Measurements from ENCODE around the gene PKP4. TPM values are rescaled to one million over a fixed set of nuclear protein-coding genes. Genes with fewer than 3 reads are reported as not detected.

PKP4 gene
- total RNA-seq, 1 experiment from 2014 or later = 55.2 TPM

DNA sequence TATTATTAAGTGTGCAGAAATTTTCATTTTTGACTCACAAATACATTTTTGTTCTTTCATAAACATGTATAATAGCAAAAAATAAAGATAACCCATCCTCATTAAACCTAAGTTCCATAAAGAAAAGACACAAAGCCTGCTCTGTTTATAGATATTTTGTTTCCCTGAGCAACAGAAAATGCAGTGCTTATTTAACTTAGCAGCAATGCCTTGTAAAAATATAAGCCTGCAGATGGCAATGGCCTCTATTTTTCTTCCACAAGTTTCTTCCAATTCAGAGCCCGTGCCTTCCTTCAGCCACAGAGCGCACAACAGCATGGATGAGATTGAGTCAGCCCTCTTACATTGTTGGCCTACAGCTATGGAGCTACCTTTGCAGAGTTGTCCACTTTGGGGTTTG lies 43.6 kb downstream of the PKP4 start:
- Histone ChIP-seq H2AFZ (ENCODE audit: low read depth, low read length, poor library complexity, severe bottlenecking) (no peak overlapping the region), H3K9me3 (ENCODE audit: control insufficient read depth in 1 of 2, insufficient read depth in 1 of 2, low read depth in 1 of 2, low read length in 2 of 2) (no peaks in the 10 kb centered on the region), H3K4me1 (ENCODE audit: control insufficient read depth in 1 of 2, insufficient read depth in 2 of 2, low read length in 2 of 2) (peaks cover 0 to 14% of the 10 kb centered on the region in 2 experiments; a peak in 2 of 4 replicates), H3K9me2 (ENCODE audit: insufficient read depth) (no peaks in the 10 kb centered on the region), H3K27ac (ENCODE audit: low read depth, low read length) (no peak overlapping the region), H4K20me1 (ENCODE audit: insufficient read depth) (no peaks in the 10 kb centered on the region), H3K79me2 (ENCODE audit: insufficient read depth, low read length) (peaks cover 60% of the 10 kb centered on the region), H3K4me3 (replicated peaks in 1 of 2; ENCODE audit: low read depth in 1 of 2, low read length in 2 of 2) (no peak overlapping the region), H3K27me3 (ENCODE audit: insufficient read depth, low read length) (no peaks in the 10 kb centered on the region), H3K36me3 (ENCODE audit: control insufficient read depth in 1 of 2, insufficient read depth in 2 of 2, low read length in 2 of 2) (no peaks in the 10 kb centered on the region), H3K9ac (ENCODE audit: low read length) (no peak overlapping the region), H3K4me2 (ENCODE audit: low read length) (no peak overlapping the region)
- DNase-seq (ENCODE audit: low read depth, low spot score) (no peak), ATAC-seq (no peak)
- POLR2A ChIA-PET = no interaction called here
- intact Hi-C loops (cut with micrococcal nuclease) = no loop called here
- RAD21 ChIA-PET (ENCODE audit: low non-redundant PET in 1 of 2, low total read pairs in 2 of 2, uncharacterized antibody in 2 of 2, unreplicated experiment in 2 of 2) = no interaction called here
- no TSS peak for BruUV-seq (replicated peaks)
- TF ChIP-seq TCF7L2 (IDR thresholded peaks at IDR 0.05; ENCODE audit: borderline replicate concordance, extremely low read depth, insufficient read depth, insufficient read length) (no peak), CBX3 (IDR thresholded peaks at IDR 0.05; ENCODE audit: low read depth) (no peak), CEBPB (IDR thresholded peaks at IDR 0.05; ENCODE audit: low read depth) (no peak)
- CTCF ChIA-PET = no interaction called here

- Histone ChIP-seq H3K27me3 (ENCODE audit: insufficient read depth, low read length) (no peaks in the 10 kb centered on the region), H3K9me3 (ENCODE audit: control insufficient read depth in 1 of 2, insufficient read depth in 1 of 2, low read depth in 1 of 2, low read length in 2 of 2) (no peaks in the 10 kb centered on the region), H3K27ac (ENCODE audit: low read depth, low read length) (no peak overlapping the region), H3K9ac (ENCODE audit: low read length) (no peak overlapping the region), H3K4me3 (replicated peaks in 1 of 2; ENCODE audit: low read depth in 1 of 2, low read length in 2 of 2) (no peak overlapping the region), H3K36me3 (ENCODE audit: control insufficient read depth in 1 of 2, insufficient read depth in 2 of 2, low read length in 2 of 2) (no peaks in the 10 kb centered on the region), H2AFZ (ENCODE audit: low read depth, low read length, poor library complexity, severe bottlenecking) (no peak overlapping the region), H4K20me1 (ENCODE audit: insufficient read depth) (no peaks in the 10 kb centered on the region), H3K4me1 (ENCODE audit: control insufficient read depth in 1 of 2, insufficient read depth in 2 of 2, low read length in 2 of 2) (peaks cover 0 to 18% of the 10 kb centered on the region in 2 experiments; a peak in 2 of 4 replicates), H3K9me2 (ENCODE audit: insufficient read depth) (no peaks in the 10 kb centered on the region), H3K4me2 (ENCODE audit: low read length) (no peak overlapping the region), H3K79me2 (ENCODE audit: insufficient read depth, low read length) (peaks cover 54% of the 10 kb centered on the region)
- BruUV-seq (replicated peaks) = no TSS peak
- DNase-seq (ENCODE audit: low read depth, low spot score) = no peak
- intact Hi-C loops (cut with micrococcal nuclease) = no loop called here
- no peak for ATAC-seq
- ChIA-PET POLR2A (no interaction called here), RAD21 (ENCODE audit: low non-redundant PET in 1 of 2, low total read pairs in 2 of 2, uncharacterized antibody in 2 of 2, unreplicated experiment in 2 of 2) (no interaction called here), CTCF (no interaction called here)
- TF ChIP-seq RAD21 (IDR thresholded peaks at IDR 0.05; ENCODE audit: low read depth) = no peak
- TF ChIP-seq POLR2A (IDR thresholded peaks at IDR 0.05; ENCODE audit: borderline replicate concordance, extremely low read depth, insufficient read depth, insufficient read length) = no peak
- no peak for TF ChIP-seq ZFX (IDR thresholded peaks at IDR 0.05)
- TF ChIP-seq TCF7L2 (IDR thresholded peaks at IDR 0.05; ENCODE audit: borderline replicate concordance, extremely low read depth, insufficient read depth, insufficient read length) = no peak
- TF ChIP-seq EZH2phosphoT487 (IDR thresholded peaks at IDR 0.05; ENCODE audit: borderline replicate concordance) = no peak
- no peak for TF ChIP-seq EGR1 (IDR thresholded peaks at IDR 0.05; ENCODE audit: low read depth)
- TF ChIP-seq ZNF274 (IDR thresholded peaks at IDR 0.05; ENCODE audit: low read depth, low read length) = no peak
- TF ChIP-seq JUND (IDR thresholded peaks at IDR 0.05) = no peak
- TF ChIP-seq, protein P1, sequence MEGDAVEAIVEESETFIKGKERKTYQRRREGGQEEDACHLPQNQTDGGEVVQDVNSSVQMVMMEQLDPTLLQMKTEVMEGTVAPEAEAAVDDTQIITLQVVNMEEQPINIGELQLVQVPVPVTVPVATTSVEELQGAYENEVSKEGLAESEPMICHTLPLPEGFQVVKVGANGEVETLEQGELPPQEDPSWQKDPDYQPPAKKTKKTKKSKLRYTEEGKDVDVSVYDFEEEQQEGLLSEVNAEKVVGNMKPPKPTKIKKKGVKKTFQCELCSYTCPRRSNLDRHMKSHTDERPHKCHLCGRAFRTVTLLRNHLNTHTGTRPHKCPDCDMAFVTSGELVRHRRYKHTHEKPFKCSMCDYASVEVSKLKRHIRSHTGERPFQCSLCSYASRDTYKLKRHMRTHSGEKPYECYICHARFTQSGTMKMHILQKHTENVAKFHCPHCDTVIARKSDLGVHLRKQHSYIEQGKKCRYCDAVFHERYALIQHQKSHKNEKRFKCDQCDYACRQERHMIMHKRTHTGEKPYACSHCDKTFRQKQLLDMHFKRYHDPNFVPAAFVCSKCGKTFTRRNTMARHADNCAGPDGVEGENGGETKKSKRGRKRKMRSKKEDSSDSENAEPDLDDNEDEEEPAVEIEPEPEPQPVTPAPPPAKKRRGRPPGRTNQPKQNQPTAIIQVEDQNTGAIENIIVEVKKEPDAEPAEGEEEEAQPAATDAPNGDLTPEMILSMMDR (IDR thresholded peaks at IDR 0.05 in 2 of 3, conservative IDR thresholded peaks at IDR 0.05 in 1 of 3; ENCODE audit: borderline replicate concordance in 1 of 3, insufficient read depth in 1 of 3, low read depth in 2 of 3, low read length in 2 of 3) = no peak
- TF ChIP-seq ELF1 (IDR thresholded peaks at IDR 0.05; ENCODE audit: borderline replicate concordance, low read depth) = no peak
- TF ChIP-seq SP1 (IDR thresholded peaks at IDR 0.05; ENCODE audit: low read depth) = no peak
- no peak for TF ChIP-seq REST (IDR thresholded peaks at IDR 0.05; ENCODE audit: low read depth)
Observed at GRCh38 chr2:158501301-158501700, 44.5 kb downstream of the PKP4 start.

Measured in HCT116 (cell line).